Upper lobe of right lung (tissue), 1 donor: ENCODE results near the gene STX1B. TPM values are rescaled to one million over a fixed set of nuclear protein-coding genes. Genes with fewer than 3 reads are reported as not detected.

Source experiments
- ATAC-seq: fragments of 200-7000 bp; cut with Tn5 transposase; one replicate; pipeline ENCODE4 v1.9.1; 2020; ENCODE audit warnings: mild to moderate bottlenecking, moderate library complexity
- DNase-seq: peaks from one replicate; pipeline ENCODE4 v3.0.0-alpha.2; 2020
- H3K27ac ChIP-seq: fragments of 200-600 bp; one replicate; pipeline ENCODE4 v1.8.0; 2022
- H3K27me3 ChIP-seq: fragments of 200-600 bp; one replicate; pipeline ENCODE4 v1.8.0; 2022; ENCODE audit warnings: mild to moderate bottlenecking
- H3K36me3 ChIP-seq: fragments of 200-600 bp; one replicate; pipeline ENCODE4 v1.8.0; 2022
- H3K4me1 ChIP-seq: fragments of 200-600 bp; one replicate; pipeline ENCODE4 v1.8.0; 2022
- H3K4me3 ChIP-seq: fragments of 200-600 bp; one replicate; pipeline ENCODE4 v1.8.0; 2022; ENCODE audit warnings: mild to moderate bottlenecking
- H3K9me3 ChIP-seq: fragments of 200-600 bp; one replicate; pipeline ENCODE4 v1.8.0; 2022
- intact Hi-C: fragments of 100-400 bp; cut with DNase I; formaldehyde crosslinking; loops from one replicate; pipeline ENCODE4 v1.11.0; 2022
- total RNA-seq: library from RNA; stranded (reverse); fragmentation: NEBNext Ultra II Directional; extraction: Animal tissue kit (Norgen Biotek cat#: 25700); gene quantifications from one replicate; pipeline ENCODE4 v1.2.1, GENCODE V29; 2021
- TF ChIP-seq, protein P1 (sequence below): fragments of 200-600 bp; IDR thresholded peaks from one replicate; pipeline ENCODE4 v1.8.0; 2022; ENCODE audit warnings: antibody characterized with exemption
- donor health status: DM: no; HTN: yes; CAD: no; lungs with severe emphysema.

STX1B gene
- total RNA-seq, 1 donor from 2014 or later, result 0.58 TPM

DNA sequence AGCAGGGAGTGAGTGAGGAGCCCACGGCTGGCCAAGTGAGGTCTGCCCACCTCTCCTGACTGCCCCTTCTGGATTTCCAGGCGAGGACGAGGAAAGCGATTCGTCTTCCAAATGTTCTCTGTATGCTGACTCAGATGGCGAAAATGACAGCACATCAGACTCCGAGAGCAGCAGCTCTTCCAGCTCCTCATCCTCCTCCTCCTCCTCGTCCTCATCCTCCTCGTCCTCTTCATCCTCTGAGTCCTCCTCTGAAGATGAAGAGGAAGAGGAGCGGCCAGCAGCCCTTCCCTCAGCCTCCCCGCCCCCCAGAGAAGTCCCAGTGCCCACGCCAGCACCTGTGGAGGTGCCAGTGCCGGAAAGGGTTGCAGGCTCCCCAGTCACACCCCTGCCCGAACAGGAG is 39.1 kb downstream of the STX1B start:
- Histone ChIP-seq H3K4me1 (no peaks in the 10 kb centered on the region), H3K27me3 (no peaks in the 10 kb centered on the region), H3K9me3 (no peaks in the 10 kb centered on the region), H3K36me3 (peaks cover 98% of the 10 kb centered on the region), H3K27ac (no peak overlapping the region), H3K4me3 (no peak overlapping the region)
- ATAC-seq, result no peak
- no peak for DNase-seq
- TF ChIP-seq, protein P1, sequence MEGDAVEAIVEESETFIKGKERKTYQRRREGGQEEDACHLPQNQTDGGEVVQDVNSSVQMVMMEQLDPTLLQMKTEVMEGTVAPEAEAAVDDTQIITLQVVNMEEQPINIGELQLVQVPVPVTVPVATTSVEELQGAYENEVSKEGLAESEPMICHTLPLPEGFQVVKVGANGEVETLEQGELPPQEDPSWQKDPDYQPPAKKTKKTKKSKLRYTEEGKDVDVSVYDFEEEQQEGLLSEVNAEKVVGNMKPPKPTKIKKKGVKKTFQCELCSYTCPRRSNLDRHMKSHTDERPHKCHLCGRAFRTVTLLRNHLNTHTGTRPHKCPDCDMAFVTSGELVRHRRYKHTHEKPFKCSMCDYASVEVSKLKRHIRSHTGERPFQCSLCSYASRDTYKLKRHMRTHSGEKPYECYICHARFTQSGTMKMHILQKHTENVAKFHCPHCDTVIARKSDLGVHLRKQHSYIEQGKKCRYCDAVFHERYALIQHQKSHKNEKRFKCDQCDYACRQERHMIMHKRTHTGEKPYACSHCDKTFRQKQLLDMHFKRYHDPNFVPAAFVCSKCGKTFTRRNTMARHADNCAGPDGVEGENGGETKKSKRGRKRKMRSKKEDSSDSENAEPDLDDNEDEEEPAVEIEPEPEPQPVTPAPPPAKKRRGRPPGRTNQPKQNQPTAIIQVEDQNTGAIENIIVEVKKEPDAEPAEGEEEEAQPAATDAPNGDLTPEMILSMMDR, result no peak
- intact Hi-C loops, result no loop called here

DNA sequence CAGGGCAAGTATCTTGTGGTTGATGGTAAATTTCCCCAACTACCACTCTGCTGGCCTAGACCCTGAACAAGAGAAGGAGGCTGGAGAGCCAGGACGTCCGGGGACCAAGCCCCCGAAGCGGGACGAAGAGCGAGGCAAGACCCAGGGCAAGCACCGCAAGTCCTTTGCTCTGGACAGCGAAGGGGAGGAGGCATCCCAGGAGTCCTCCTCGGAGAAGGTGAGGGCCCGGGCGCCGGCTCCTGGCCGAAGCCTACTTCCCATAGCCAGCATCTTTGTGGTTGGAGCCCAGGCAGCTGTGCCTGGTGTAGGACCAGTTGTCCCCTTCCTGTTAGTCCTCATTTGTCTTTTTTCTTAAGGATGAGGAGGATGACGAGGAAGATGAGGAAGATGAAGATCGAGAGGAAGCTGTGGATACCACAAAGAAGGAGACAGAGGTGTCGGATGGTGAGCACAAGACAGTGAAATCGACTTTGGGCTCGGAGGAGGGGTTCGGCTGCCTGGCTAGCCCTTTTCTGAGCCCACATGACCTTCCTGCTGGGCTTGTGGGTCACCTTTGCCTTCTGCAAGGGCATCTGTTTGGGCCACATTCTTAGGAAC is 41.1 kb downstream of the STX1B start:
- peaks cover 98% of the 10 kb centered on the region for H3K36me3 ChIP-seq
- H3K4me3 ChIP-seq, result no peak overlapping the region
- no peaks in the 10 kb centered on the region for H3K9me3 ChIP-seq
- DNase-seq, result no peak
- H3K4me1 ChIP-seq, result no peaks in the 10 kb centered on the region
- ATAC-seq, result no peak
- TF ChIP-seq, protein P1, result no peak
- intact Hi-C loops, result no loop called here
- no peak overlapping the region for H3K27ac ChIP-seq
- no peaks in the 10 kb centered on the region for H3K27me3 ChIP-seq

DNA sequence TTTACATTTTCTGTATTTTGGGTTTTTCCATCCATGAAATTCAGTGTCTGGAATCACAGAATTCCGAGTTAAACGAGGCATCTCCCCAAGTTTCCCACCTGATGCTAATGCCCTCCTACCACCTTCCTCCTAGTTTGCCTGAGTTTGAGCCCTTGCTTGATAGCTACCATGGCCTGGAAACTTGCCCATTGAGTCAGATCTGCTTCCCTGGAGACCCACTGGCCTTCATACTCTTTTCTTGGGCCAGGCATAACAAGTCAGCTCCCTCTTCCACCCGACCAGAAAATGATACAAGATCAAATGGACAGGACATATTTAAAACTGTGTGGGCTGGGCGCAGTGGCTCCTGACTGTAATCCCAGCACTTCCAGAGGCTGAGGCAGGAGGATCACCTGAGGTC is 42.6 kb downstream of the STX1B start:
- H3K4me3 ChIP-seq, result no peak overlapping the region
- TF ChIP-seq, protein P1, result no peak
- no peaks in the 10 kb centered on the region for H3K4me1 ChIP-seq
- intact Hi-C loops, result no loop called here
- H3K27me3 ChIP-seq, result no peaks in the 10 kb centered on the region
- no peaks in the 10 kb centered on the region for H3K9me3 ChIP-seq
- no peak for ATAC-seq
- H3K36me3 ChIP-seq, result peaks cover 98% of the 10 kb centered on the region
- H3K27ac ChIP-seq, result no peak overlapping the region
- DNase-seq, result no peak

DNA sequence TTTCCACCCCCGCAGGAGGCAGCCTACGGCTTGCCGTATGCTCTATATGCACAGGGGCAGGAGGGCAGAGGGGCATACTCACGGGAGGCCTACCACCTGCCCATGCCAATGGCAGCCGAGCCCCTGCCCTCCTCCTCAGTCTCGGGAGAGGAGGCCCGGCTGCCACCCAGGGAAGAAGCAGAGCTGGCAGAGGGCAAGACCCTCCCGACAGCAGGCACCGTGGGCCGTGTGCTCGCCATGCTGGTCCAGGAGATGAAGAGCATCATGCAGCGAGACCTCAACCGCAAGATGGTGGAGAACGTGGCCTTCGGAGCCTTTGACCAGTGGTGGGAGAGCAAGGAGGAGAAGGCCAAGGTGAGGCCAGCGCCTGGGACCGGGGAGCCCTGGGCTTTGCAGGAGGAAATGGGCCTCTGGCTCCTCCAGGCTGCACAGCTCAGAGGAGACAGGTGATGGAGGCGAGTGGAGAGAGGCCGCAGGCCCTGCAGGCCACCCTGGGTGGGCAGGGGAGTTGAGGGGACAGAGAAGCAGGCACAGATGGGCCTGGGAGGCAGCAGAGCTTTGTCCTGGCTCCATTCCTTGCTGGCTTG is 44.3 kb downstream of the STX1B start:
- no peaks in the 10 kb centered on the region for H3K27me3 ChIP-seq
- no peaks in the 10 kb centered on the region for H3K9me3 ChIP-seq
- intact Hi-C loops, result no loop called here
- peaks cover 98% of the 10 kb centered on the region for H3K36me3 ChIP-seq
- TF ChIP-seq, protein P1, result no peak
- ATAC-seq (no peak), DNase-seq (no peak)
- H3K4me3 ChIP-seq, result no peak overlapping the region
- no peaks in the 10 kb centered on the region for H3K4me1 ChIP-seq
- no peak overlapping the region for H3K27ac ChIP-seq

GRCh38 chr16:30965436-30965835 is 45.0 kb downstream of the STX1B start:
- Histone ChIP-seq H3K27me3 (no peaks in the 10 kb centered on the region), H3K9me3 (no peaks in the 10 kb centered on the region), H3K27ac (no peak overlapping the region), H3K36me3 (peaks cover 98% of the 10 kb centered on the region), H3K4me3 (no peak overlapping the region), H3K4me1 (no peaks in the 10 kb centered on the region)
- no peak for DNase-seq
- no peak for ATAC-seq
- TF ChIP-seq, protein P1, result no peak
- intact Hi-C loops, result no loop called here
